Inflammatory macrophage treated with lipopolysaccharide for 4 hours (primary cell): ENCODE results near the gene AEN.

Experiments
- DNase-seq: peaks from one replicate; pipeline ENCODE4 v3.0.0-alpha.2; 2020

Gene AEN

GRCh38 chr15:88652456-88653199, 31.5 kb downstream of the AEN start:
- no peak for DNase-seq

DNA sequence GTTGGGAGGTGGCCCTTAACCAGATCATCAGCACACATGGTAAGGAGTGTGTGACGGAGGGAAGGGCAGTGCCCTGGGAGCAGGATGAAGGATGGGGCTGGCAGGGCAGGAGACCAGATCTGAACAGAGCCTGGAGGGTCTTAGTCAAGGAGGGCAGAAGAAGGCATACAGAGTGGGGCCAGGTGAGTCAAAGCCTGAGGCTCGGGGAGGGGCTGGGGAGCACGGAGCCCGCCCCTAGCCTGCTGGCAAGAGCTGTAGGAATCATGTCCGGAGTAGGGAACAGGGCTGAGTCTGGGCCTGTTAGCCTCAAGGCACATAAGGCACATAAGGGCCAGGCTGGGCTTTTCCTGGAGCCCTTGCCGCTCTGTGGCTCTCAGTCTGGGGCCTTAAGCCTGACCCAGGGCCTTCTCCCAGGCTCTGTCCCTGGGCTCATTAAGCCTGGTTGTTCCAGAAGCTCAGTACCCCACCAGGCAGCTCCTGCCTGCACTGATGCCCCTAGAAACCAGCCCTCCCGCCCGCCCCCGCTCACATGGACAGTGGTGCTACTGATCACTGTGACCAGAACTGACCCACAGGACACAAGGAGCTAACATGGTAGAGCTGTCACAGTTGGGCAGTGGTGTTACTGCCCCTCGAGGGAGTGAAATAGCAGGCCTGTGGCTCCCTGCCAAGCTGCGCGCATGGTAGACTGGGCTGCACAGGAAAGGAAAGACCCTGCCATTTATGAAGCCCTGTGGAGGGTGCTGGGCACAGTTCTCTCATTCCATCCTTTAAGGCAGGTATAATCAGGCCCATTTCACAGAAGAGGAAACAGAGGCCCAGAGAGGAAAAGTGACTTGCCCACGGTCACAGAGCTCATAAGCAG, 32.3 kb downstream of the AEN start:
- no peak for DNase-seq

DNA sequence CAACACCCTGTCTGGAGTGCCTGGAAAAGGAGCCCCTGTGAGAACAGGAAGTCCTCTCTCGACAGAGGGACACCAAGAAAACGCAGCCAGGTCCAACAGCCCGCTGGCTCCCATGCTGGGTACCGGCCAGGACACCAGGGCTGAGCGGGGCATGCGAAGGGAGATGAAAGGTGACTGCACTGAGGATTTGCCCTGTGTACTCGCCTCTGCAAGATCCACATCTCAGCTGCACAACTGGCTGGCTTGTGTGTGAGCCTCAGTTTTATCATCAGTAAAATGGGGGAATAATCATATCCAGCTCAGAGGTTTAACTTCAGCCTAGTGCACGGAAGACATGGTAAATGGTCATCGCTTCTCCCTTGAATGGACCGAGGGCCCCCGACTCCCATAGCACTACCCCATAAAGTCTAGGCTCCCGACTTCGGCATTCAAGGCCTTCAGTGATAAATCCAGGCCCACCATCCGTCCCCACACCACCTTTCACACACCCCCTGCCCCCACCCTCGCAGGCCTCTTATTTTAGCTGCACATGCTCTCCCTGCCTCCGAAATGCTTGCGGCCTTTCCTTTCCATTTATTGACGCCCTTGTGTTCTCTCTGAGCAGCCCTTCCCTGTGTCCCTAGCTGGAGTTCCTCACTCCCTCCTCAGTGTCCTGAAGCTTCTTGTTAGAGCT, 33.4 kb downstream of the AEN start:
- DNase-seq = no peak

GRCh38 chr15:88655103-88655553, 34.0 kb downstream of the AEN start:
- DNase-seq = no peak

- no peak for DNase-seq
These were observed 34.8 kb downstream of the AEN start for GRCh38 chr15:88655800-88656488.

- no peak for DNase-seq
These were observed 35.7 kb downstream of the AEN start for GRCh38 chr15:88656760-88657221.

- DNase-seq = peak; percentile 40
These were observed 36.4 kb downstream of the AEN start for GRCh38 chr15:88657326-88658069.

DNA sequence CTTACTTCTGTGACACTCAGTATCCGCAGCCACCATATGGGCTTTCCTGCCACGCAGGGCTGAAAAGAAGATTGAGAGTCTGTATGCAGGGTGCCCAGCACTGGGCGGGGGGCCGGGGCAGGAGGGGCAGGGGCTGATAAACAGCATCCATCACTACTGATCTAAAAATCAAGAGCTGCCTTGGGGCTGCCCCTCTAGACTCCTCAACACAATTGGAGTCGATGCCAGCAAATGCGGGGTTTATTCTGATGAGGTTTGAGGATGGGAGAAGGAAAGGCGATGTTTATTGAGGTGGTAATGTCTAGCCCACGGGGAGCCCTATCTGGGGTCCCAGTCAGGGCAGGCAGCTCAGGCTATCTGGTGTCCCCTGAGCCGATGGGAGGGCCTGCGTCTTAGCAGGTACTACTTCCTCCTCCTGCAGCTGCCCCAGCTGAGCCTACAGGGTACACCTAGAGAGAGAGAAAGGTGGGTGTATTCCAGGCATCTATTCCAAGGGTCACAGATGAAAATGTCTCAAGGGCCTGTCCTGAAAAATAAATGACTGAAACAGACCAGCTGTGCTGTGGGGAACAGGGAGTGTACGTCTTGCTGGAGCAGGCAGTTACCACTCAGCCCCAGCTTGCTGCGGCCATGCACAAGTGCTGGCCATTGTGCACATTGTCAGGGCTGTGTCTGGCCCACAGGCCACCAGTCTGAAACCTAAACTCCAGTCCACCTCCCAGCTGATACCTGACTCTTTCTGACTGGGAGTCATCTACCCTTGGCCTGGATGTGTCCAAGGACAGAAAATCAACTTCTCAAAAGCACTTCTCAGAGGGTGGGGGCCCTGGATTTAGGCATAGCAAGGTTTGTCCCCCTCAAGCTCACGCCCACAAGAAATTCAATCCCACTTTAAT, 37.2 kb downstream of the AEN start:
- no peak for DNase-seq

GRCh38 chr15:88658972-88659931, 38.1 kb downstream of the AEN start:
- no peak for DNase-seq

DNA sequence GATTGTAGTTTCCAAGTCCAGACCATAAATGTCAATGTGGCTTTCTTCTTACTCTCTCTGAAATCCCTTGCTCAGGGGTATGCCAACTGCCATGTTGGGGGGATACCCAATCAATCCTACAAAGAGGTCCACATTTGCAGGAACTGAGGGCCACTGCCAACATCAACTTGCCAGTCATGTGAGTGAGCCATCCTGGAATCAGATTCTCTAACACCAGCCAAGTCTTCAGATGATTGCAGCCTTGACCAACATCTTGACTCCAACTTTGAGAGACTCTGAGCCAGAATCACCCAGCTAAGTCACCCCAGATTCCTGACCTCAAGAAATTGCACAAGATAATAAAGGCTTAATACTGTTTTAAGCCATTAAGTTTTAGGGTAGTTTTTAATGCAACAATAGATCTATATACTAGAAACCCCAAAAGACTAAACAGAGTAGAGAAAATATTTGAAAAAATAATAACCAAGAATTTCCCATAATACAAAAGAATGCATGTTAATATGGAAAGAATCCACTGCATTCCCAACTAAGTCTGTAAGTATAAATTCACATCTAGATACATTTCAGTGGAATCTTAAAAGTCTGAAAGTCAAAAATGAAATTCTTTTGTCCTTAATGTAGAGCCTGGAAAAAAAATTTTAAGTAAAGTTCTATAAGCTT, 40.0 kb downstream of the AEN start:
- no peak for DNase-seq

DNA sequence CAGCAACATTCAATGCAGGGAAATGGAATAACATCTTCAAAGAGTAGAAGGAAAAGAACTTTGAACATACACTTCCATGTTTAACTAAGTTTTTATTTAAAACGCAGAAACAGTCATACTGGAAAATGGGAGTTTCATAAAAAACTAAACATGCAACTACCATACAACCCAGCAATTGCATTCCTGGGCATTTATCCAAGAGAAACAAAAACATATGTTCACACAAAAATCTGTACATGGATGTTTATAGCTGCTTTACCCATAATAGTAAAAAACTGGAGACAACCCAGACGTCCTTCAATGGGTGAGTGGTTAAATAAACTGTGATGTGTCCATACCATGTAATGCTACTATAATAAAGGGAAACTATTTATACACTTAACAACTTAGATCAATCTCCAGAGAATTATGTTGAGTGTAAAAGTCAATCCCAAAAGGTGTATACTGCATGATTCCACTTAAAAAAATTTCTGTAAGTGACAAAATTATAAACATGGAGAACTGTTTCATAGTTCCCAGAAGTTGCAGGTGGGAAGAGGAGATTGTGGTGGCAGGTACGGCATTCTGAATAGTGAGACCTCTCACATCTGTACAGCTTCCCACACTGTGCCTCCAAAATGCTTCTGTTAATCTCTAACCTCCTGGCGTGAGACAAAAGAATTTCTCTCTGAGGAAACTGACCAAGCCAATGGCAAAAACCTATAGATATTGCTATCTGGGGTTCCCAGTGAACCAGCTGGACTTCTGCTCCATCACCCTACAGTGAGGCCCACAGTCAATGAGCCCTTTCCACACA, 40.8 kb downstream of the AEN start:
- DNase-seq = no peak

DNA sequence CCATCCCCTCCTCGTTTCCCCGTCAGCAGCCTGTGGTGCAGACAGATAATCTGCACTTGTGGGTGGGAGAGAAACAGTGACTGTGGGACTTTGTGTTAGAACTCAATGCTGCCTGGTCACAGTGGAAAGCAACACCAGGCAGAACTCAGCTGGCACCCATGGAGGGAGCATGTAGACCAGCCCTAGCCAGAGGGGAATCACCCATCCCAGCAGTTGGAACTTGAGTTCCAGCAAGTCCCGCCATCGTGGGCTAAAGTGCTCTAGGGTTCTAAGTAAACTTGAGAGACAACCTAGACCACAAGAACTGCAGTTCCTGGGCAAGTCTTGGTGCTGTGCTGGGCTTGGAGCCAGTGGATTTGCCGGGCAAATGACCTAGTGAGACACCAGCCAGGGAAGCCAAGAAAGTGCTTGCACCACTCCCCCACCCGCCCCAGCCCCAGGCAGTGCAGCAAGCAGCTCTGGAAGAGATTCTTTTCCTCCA, 42.0 kb downstream of the AEN start:
- no peak for DNase-seq

DNA sequence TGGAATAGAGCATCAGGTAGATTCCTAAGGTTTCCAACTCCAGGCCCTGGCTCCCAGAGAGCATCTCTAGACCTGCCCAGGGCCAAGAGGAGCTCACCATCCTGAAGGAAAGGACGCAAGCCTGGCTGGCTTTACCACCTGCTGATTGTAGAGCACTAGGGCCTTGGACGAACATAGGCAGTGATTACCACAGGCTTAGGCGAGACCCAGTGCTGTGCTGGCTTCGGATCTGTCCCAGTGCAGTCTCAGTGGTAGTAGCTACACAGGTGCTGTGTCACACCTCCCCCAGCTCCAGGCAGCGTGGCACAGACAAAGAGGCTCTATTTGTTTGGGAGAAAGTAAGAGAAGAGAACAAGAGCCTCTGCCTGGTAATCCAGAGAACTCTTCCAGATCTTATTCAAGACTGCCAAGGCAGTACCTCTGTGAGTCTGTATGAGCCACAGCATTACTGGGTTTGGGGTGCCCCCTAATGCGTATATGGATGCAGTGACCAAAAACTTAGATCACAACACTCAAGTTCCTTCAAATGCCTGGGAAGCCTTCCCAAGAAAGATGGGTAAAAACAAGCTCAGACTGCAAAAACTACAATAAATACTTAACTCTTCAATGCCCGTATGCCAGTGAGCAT, 43.1 kb downstream of the AEN start:
- no peak for DNase-seq

DNA sequence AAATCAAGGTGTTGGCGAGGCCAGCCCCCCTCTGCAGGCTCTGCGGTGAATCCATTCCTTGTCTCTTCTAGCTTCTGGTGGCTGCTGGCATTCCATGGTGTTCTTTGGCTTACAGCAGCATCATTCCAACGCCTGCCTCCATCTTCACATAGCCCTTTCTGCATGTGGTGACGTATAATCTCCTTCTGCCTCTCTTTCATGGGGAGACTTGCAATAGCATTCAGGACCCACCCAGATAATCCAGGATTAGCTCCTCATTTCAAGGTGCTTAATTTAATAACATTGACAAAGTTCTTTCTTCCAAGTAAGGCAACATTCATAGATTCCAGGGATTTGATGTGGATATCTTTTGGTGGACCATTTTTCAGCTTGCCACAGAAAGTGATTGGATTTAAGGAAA, 53.5 kb downstream of the AEN start:
- no peak for DNase-seq

DNA sequence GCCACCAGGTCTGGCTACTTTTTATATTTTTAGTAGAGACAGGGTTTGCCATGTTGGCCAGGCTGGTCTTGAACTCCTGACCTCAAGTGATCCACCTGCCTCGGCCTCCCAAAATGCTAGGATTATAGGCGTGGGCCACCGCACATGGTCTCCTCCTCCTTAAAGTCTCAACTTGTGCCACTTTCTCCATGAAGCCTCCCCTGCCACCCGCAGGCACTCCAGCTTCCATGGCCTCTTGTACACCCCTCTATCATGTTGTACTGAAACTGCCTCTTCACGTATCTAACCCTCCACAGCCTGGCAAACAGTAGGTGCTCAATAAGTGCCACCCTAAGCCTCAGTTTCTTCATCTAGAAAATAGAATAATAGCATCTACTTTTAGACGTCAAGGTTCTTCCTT, 57.6 kb downstream of the AEN start:
- no peak for DNase-seq

DNA sequence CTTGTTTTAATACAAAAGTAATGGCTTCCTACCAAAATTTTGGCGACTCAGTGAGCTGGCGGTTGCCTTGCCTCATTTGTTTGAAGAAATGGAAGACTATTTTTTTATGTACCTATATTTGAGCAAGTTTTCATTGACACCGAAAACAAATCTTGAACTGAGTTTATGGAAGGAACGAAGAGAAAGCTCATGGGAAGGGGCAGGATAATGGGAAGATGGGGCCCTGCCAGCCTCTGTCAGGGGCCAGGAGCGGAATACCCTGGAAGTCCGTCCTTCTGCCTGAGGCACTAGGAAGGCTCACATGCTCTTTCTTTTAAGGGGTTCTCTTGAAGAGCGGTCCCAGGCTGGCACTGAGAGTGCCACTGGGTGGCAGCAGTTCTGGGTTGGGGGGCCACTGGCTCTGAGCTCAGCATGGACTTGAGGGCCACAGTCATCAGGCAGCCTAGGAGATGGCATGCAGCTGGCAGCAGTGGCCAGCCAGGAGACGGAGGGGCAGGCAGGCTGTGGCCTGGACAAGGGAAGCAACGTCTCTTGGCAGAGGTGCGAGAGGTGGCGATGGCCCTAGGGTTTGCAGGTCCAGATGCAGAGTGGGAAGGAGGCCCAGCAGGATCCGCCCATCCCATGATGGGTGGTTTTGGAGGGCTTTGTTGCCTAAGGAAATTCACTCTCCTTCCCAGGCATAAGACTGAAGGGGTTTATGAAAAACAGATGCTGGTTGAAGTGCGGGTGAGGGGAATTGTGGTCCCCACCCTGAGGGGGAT, 59.3 kb downstream of the AEN start:
- no peak for DNase-seq
